DND-41 (cell line): Measurements from ENCODE around the gene TRIM33.
"Not testable (repeated sequence)": the region's sequence is repeated elsewhere in the genome, so short reads cannot be mapped to it uniquely, and the experiment has no call there.

ENCODE experiments used
- ATAC-seq: fragments of 200-7000 bp; cut with Tn5 transposase; 3 replicates; pipeline ENCODE4 v1.9.1; 2021; ENCODE audit warnings: low read depth; ENCODE audit not compliant: insufficient read depth
- DNase-seq: peaks from one replicate; pipeline ENCODE4 v3.0.0-alpha.2; 2020
- H2AFZ ChIP-seq: 2 replicates; pipeline ENCODE4 v1.6.0; 2012; ENCODE audit warnings: low read depth, low read length
- H3K27ac ChIP-seq: 2 replicates; pipeline ENCODE4 v1.5.1; 2012; ENCODE audit warnings: low read length, inconsistent platforms
- H3K27me3 ChIP-seq: fragments of 200-600 bp; sonication (generic); 2 replicates; pipeline ENCODE4 v1.6.0; 2012; ENCODE audit warnings: low read length, mild to moderate bottlenecking, inconsistent platforms; ENCODE audit not compliant: insufficient read depth, poor library complexity
- H3K36me3 ChIP-seq: 2 replicates; pipeline ENCODE4 v1.5.1; 2012; ENCODE audit warnings: low read length, inconsistent platforms; ENCODE audit not compliant: insufficient read depth
- H3K4me1 ChIP-seq: 2 replicates; pipeline ENCODE4 v1.5.1; 2012; ENCODE audit warnings: mild to moderate bottlenecking, low read length; ENCODE audit not compliant: insufficient read depth
- H3K4me2 ChIP-seq: 2 replicates; pipeline ENCODE4 v1.6.0; 2012; ENCODE audit warnings: mild to moderate bottlenecking, moderate library complexity, low read length, inconsistent platforms; ENCODE audit not compliant: insufficient read depth
- H3K4me3 ChIP-seq, 2 experiments: fragments of 200-600 bp in 1 of 2; shearing (Covaris generic) in 1 of 2; 2 replicates each; pipeline ENCODE4 v1.5.1; 2012 to 2016; ENCODE audit warnings: inconsistent platforms in 2 of 2, low read length in 2 of 2, mild to moderate bottlenecking in 2 of 2, low read depth in 1 of 2, moderate library complexity in 1 of 2
- H3K79me2 ChIP-seq: 2 replicates; pipeline ENCODE4 v1.6.0; 2012; ENCODE audit warnings: low read length, inconsistent platforms; ENCODE audit not compliant: insufficient read depth
- H3K9ac ChIP-seq: 2 replicates; pipeline ENCODE4 v1.6.0; 2012; ENCODE audit warnings: low read depth, mild to moderate bottlenecking, inconsistent platforms, low read length, moderate library complexity
- H3K9me3 ChIP-seq: 2 replicates; pipeline ENCODE4 v1.5.1; 2012; ENCODE audit warnings: low read length, moderate library complexity, mild to moderate bottlenecking, inconsistent platforms; ENCODE audit not compliant: insufficient read depth, severe bottlenecking
- H4K20me1 ChIP-seq: 2 replicates; pipeline ENCODE4 v1.6.0; 2012; ENCODE audit warnings: low read length; ENCODE audit not compliant: insufficient read depth
- CTCF ChIP-seq: IDR thresholded peaks from 2 replicates; pipeline ENCODE4 v1.5.1; 2012; ENCODE audit warnings: borderline replicate concordance, low read length, moderate library complexity, mild to moderate bottlenecking; ENCODE audit not compliant: poor library complexity, severe bottlenecking; ENCODE audit errors: extremely low read depth
- EZH2 ChIP-seq: IDR thresholded peaks from 3 replicates; pipeline ENCODE4 v1.6.1; 2012; ENCODE audit warnings: borderline replicate concordance, low read depth, mild to moderate bottlenecking, moderate library complexity, low read length, inconsistent platforms; ENCODE audit not compliant: severe bottlenecking

Gene TRIM33

DNA sequence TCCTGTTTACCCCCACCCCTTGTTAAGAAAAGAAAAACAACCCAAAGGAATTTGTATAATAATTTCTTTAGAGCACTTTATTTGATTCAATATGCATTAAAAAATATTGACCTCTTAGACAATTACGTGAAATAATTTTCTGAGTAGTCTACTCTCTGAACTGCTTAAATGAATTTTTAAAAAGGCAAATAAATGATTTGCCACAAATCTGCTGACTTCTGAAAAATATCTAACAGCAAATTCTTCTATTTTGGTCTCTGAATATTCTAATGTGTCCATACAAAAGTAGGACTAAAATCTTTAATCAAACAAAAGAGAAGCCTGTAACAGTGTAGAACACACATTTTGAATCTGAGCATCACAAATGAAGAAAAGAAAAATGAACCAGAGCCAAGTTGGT is 115.1 kb downstream of the TRIM33 start:
- Histone ChIP-seq H3K27me3 (no peaks in the 10 kb centered on the region), H4K20me1 (no peaks in the 10 kb centered on the region; the same call in 1 of the 2 replicates), H3K9ac (no peak overlapping the region), H2AFZ (no peak overlapping the region), H3K4me1 (no peaks in the 10 kb centered on the region), H3K9me3 (no peaks in the 10 kb centered on the region), H3K27ac (no peak overlapping the region), H3K36me3 (peaks cover 83% of the 10 kb centered on the region), H3K4me2 (no peak overlapping the region), H3K79me2 (no peaks in the 10 kb centered on the region), H3K4me3 (no peak overlapping the region)
- no peak for ATAC-seq
- no peak for TF ChIP-seq EZH2
- no peak for TF ChIP-seq CTCF
- DNase-seq = no peak

DNA sequence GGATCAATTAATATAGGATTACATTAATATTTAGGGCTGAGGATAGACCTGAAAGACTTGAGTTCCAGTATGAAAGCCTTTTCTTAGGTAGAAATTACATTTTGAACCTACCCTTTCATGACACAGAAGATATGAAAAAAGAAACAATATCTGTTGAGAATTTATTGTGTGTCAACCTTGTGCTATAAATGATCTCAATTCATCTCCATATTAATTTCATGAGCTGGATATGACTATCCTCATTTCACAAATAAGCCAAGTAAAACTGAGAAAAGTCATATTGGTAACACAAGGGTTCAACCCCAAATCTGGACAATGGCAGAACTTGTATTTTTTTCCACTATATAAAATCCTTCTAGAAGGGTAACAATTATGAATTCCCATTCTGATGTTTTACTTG is 120.0 kb downstream of the TRIM33 start:
- no peak for ATAC-seq
- H3K27me3 ChIP-seq = no peaks in the 10 kb centered on the region
- no peak overlapping the region for H3K9ac ChIP-seq
- no peak overlapping the region for H3K27ac ChIP-seq
- no peak overlapping the region for H3K4me3 ChIP-seq
- no peaks in the 10 kb centered on the region for H3K79me2 ChIP-seq
- H4K20me1 ChIP-seq = no peaks in the 10 kb centered on the region
- H3K4me1 ChIP-seq = no peaks in the 10 kb centered on the region
- DNase-seq = no peak
- H3K4me2 ChIP-seq = no peak overlapping the region
- no peak overlapping the region for H2AFZ ChIP-seq
- peaks cover 41% of the 10 kb centered on the region for H3K36me3 ChIP-seq
- peaks cover 8% of the 10 kb centered on the region for H3K9me3 ChIP-seq
- TF ChIP-seq EZH2 (no peak), CTCF (no peak)

DNA sequence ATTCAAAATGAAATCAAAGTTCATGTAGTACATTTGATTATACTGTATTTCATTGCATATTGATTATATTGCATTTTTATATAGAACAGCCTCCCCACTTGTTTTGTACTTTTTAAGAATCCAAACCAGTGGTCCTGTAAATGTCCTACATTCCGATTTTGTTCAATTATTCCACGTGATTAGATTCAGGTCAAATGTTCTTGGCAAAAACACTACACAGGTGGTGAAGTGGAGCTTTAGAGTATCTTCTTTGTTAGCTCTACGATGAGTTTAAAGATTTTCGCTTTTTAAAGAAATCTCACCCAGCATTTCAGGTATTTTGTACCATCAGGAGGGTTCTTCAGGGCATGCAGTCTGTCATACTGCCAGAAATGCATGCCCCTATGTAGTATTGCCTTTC is 120.6 kb downstream of the TRIM33 start:
- Histone ChIP-seq H4K20me1 (no peaks in the 10 kb centered on the region), H3K36me3 (peaks cover 39% of the 10 kb centered on the region; the same call in 1 of the 2 replicates), H3K9me3 (peaks cover 12% of the 10 kb centered on the region), H3K4me2 (no peak overlapping the region), H3K4me3 (no peak overlapping the region), H3K79me2 (no peaks in the 10 kb centered on the region), H3K4me1 (no peaks in the 10 kb centered on the region), H2AFZ (no peak overlapping the region), H3K27me3 (no peaks in the 10 kb centered on the region), H3K9ac (no peak overlapping the region), H3K27ac (no peak overlapping the region)
- no peak for TF ChIP-seq CTCF
- TF ChIP-seq EZH2 = no peak
- DNase-seq (no peak), ATAC-seq (no peak)

DNA sequence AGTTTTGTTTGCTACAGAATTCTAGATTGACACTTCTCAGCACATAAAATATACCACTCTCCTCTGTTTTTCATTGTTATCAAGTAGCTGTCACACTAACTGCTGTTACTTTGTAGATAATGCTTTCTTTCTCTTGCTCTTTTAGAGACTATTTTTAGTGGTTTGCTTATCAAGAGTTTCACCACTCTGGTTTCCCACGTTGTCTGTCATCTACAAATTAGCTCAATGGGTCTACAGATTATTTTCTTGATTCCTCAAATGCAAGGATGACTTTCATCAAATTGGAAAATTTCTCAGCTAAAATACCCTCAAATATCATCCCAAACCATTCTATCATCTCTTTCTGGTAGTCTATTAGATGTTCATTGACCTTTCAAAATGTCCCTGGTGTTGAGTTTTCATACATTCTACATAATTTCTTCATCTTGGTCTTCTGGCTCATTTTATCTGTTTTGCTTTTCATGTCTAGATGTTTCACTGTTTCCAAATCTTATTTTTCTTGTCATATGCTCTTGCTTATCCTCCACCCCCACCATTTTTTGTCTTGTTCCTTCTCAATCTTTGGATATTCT is 122.5 kb downstream of the TRIM33 start:
- no peaks in the 10 kb centered on the region for H4K20me1 ChIP-seq
- no peaks in the 10 kb centered on the region for H3K79me2 ChIP-seq
- no peaks in the 10 kb centered on the region for H3K4me1 ChIP-seq
- TF ChIP-seq CTCF (no peak), EZH2 (no peak)
- H3K27ac ChIP-seq = no peak overlapping the region
- H3K27me3 ChIP-seq = no peaks in the 10 kb centered on the region
- ATAC-seq = no peak
- no peak for DNase-seq
- H3K4me3 ChIP-seq = no peak overlapping the region
- H3K9ac ChIP-seq = no peak overlapping the region
- H3K4me2 ChIP-seq = no peak overlapping the region
- peaks cover 26% of the 10 kb centered on the region for H3K9me3 ChIP-seq
- peaks cover 28% of the 10 kb centered on the region; the same call in 1 of the 2 replicates for H3K36me3 ChIP-seq
- no peak overlapping the region for H2AFZ ChIP-seq

DNA sequence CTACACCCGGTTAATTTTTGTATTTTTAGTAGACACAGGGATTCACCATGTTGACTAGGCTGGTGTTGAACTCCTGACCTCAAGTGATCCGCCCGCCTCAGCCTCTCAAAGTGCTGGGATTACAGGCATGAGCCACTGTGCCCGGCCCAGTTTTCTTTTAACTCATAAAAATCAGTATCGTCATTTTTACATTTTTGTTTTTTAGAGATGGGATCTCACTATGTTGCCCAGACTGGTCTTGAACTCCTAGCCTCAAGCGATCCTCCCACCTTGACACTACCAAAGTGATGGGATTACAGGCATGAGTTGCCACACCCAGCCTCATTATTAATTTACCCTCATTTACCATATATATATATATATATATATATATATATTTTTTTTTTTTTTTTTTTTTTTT is 123.4 kb downstream of the TRIM33 start:
- H3K4me3 ChIP-seq, H3K4me2 ChIP-seq, DNase-seq, H3K4me1 ChIP-seq, H2AFZ ChIP-seq, H4K20me1 ChIP-seq, H3K79me2 ChIP-seq, H3K9ac ChIP-seq, ATAC-seq, H3K27me3 ChIP-seq, H3K27ac ChIP-seq: not testable (repeated sequence)
- Histone ChIP-seq H3K36me3 (peaks cover 19% of the 10 kb centered on the region; the same call in 1 of the 2 replicates), H3K9me3 (peaks cover 26% of the 10 kb centered on the region)
